Smooth muscle cell of the brain vasculature (primary cell): ENCODE results near the gene AMER2.
"Not testable (repeated sequence)": the region's sequence is repeated elsewhere in the genome, so short reads cannot be mapped to it uniquely, and the experiment has no call there.

Experiments
- DNase-seq: peaks from one replicate; pipeline ENCODE4 v3.0.0-alpha.2; 2012; ENCODE audit warnings: low read depth, low spot score

AMER2 gene

DNA sequence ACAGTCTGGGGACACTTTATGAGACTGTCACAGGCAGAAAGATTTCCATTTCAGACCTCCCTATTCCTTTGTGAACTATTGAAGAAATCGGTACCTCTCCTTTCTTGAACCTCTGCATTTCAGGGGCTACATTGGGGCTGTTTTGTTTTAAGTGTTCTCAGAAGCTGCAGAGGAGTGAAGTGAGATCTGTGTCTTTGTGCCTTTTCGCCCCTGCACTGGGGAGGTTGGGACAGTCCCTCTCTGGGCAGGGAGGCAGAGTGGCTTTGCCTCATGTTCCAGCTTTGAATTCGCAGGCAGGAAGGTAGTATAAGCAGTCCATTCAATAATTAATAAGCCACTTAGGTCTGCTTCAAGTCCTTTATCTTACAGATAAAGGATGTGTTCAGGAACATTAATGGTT lies 9.5 kb upstream of the AMER2 start:
- no peak for DNase-seq

DNA sequence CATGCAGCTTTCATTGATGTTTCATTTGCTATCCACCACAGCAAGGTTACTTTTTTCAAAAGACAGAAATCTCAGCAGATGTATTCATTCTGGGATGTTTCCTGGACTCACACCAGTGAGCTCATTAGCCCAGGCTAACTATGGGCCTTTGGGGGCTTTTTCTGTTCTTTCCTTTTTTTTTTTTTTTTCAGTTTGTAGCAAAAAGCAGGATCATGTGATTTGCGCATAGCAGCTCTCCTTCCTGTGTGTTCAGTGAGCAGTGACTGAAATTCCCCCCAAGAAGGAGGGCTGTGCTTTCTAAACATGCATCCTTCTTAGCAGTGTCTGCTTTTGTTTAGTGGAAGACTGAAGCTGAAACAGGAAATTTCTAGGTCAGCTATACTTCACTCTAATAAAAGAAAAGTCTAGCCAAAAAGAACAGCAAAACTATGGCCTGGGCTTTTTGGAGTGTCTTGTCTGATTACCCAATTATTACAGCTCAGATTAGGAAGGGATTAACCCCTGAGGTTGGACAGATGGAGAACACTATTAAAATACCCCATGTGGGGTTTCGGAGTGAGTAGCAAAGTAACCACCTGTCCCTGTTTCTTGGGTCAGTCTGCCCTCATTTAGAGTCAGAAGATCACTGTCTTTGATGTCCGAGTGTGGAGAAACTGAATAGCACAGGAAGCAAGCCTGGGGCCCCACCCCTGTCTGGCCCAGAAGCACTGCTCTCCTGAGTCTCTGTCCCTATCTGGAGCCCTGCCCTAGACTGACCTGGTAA lies 8.9 kb upstream of the AMER2 start:
- no peak for DNase-seq

GRCh38 chr13:25179832-25180774 lies 8.0 kb upstream of the AMER2 start:
- DNase-seq: no peak

DNA sequence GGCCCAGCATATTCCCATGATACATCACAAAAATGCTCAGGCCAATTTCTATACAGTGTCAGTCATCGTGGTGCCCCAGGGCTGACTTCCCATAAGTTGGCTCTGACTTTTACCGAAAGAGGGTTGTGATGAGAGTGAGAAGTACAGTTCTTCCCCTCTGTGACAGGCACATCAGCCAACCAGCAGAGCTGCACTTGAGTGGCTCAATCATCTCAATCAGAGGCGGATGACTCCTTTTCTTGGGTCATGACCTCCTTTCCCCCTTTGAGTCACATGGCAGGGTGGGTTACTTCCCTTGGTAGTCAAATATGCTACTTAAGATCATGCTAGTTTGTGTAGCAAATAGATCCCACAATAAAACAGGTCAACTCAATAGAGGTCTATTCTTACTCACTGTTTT lies 6.9 kb upstream of the AMER2 start:
- DNase-seq: no peak

GRCh38 chr13:25178070-25178469 lies 6.0 kb upstream of the AMER2 start:
- no peak for DNase-seq

DNA sequence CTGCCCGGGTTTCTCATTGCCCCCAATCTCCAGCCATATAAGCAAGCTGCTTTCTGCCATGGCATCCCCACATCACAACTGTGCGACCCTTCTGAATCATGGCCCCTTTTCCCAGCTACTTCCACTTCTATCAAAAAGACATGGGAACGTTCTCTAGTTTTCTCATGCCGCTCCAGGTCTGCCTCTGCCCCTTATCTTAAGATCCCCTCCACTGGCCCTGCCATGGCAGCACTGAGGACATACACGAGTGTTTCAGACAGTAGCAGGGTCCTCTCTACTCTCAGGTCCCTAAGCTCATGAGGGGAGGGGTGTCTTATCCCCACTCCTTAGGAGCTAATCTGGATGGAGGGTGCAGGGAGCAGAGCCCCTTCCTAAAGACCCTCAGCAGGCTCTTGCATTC lies 5.5 kb upstream of the AMER2 start:
- DNase-seq: no peak

GRCh38 chr13:25177012-25177411 lies 4.9 kb upstream of the AMER2 start:
- DNase-seq: no peak

GRCh38 chr13:25175431-25175830 lies 3.3 kb upstream of the AMER2 start:
- no peak for DNase-seq

- no peak for DNase-seq
Observed at GRCh38 chr13:25175026-25175425, 2.9 kb upstream of the AMER2 start.

DNA sequence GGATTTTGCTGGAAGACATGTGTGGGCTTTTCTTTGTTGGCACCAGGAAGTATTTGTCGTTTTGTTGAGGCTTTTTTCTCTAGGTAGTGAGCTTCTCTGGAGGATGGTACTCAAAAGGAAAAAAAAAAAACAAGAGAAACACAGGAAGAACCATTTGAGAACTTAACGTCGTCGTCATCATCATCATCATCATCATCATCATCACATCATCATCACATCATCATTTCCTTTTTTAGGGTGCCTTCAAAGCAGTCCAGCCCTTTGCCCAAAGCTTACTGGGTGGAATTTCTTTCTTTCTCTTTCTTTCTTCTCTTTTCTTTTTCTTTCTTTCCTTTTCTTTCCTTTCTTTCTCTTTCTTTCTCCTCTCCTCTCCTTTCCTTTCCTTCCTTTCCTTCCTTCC lies 2.2 kb upstream of the AMER2 start:
- DNase-seq: no peak

- no peak for DNase-seq
Observed at GRCh38 chr13:25172303-25172630, 179 bp upstream of the AMER2 start.

- DNase-seq: no peak
Observed at GRCh38 chr13:25171170-25171516, 945 bp downstream of the AMER2 start.

- DNase-seq: no peak
Observed at GRCh38 chr13:25170554-25171111, 1.5 kb downstream of the AMER2 start.

GRCh38 chr13:25169951-25170553 lies 2.0 kb downstream of the AMER2 start:
- DNase-seq: no peak

- no peak for DNase-seq
Observed at GRCh38 chr13:25169356-25169755, 2.7 kb downstream of the AMER2 start.

DNA sequence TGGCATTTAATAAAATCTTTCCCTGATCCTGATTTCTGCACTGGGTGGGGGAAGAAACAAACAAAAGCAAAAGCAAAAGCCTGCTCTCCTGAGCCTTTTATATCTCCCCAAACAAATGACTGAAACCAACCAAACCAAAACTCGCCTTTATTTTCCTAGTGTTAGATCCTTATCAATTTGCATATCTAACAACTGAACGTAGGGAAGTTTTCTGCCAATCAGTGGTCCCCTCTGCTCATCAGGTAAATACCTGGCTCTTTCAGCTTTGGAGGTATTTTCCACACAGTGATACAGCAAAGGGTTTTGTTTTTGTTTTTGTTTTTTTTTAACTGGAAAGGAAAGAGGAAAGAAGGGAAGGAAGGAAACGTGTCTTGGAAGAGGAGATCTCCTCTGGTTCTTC lies 3.3 kb downstream of the AMER2 start:
- no peak for DNase-seq

- no peak for DNase-seq
Observed at GRCh38 chr13:25167382-25168174, 4.5 kb downstream of the AMER2 start.

GRCh38 chr13:25166306-25166705 lies 5.8 kb downstream of the AMER2 start:
- no peak for DNase-seq

DNA sequence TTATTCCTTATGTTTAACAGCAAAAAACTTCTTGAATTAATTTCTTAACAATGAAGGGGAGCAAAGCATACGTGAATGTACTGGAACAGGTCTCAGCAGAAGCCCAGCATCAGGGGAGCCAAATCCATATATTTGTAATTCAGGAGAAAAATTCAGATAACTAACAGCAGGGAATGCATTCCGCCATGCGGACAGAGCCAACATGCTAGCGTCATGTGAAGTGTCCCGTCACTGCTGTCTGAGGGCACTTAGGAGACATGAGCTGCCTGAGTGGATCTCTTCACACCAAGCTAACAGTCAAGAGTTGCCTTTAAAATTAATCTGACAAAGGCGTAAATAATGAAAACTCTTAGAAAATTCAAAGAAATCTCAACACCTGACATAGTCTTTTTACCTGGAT lies 6.4 kb downstream of the AMER2 start:
- DNase-seq: no peak

DNA sequence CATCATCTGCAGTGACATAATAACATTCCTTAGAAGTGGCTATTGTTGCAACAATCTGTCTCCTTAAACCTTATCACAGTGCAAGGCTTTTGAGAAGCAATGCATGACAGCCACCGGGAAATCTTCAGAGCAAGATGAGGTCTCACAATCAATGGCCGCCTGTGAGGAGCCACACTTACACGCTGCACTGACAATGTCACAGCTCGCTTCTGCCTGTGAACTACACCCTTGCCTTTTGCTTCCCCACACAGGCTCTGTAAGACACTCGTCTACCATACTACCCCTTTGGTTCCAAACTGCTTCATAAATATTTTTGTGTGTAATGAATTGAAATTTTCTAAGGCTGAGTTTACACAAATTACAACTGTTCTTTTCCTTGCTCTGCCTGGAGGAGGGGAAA lies 6.9 kb downstream of the AMER2 start:
- DNase-seq: not testable (repeated sequence)

- no peak for DNase-seq
Observed at GRCh38 chr13:25157681-25158080, 14.4 kb downstream of the AMER2 start.

DNA sequence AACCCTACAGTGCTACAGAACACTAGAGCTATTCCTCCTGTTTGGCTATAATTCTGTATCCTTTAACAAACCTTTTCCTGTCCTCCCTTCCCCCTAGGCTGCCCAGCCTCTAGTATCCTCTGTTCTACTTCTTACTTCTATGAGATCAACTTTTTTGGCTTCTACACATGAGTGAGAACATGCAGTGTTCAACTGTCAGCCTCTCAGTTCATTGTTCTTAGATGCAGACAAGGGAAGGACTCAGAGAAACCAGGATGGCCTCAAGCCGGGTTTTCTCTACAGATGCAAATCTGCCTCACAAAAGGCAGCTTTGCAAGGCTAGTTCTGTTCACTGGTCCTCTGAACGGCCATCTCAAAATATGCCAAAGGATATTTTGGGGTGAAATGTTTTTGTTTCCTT lies 18.4 kb downstream of the AMER2 start:
- DNase-seq: no peak
